Activated CD8-positive, alpha-beta T cell treated with anti-CD3 and anti-CD28 coated beads, Interleukin-2, amount 10 ng/mL, durations not matched to agents 7 days and 5 days (primary cell): Measurements from ENCODE around the gene DNAH17. TPM values are rescaled to one million over a fixed set of nuclear protein-coding genes. Genes with fewer than 3 reads are reported as not detected.

ENCODE experiments used
- ATAC-seq: fragments of 150-1000 bp; cut with Tn5 transposase; one replicate; pipeline ENCODE4 v1.10.0; 2021; ENCODE audit warnings: moderate library complexity
- CTCF ChIA-PET: fragments of 350-600 bp; sonication (Branson Sonifier 250); formaldehyde crosslinking; loops from one replicate; lab custom pipeline; 2021; ENCODE audit warnings: antibody characterized with exemption; lab: Charles Lee
- POLR2A ChIA-PET: fragments of 350-600 bp; sonication (Branson Sonifier 250); formaldehyde crosslinking; loops from one replicate; lab custom pipeline; 2021; ENCODE audit warnings: antibody characterized with exemption; lab: Charles Lee
- DNase-seq: peaks from one replicate; pipeline ENCODE4 v3.0.0-alpha.2; 2020
- H3K27ac Mint-ChIP-seq: one replicate; pipeline ENCODE4 v1.8.0; 2021; ENCODE audit warnings: mild to moderate bottlenecking, mixed read lengths
- H3K27me3 Mint-ChIP-seq: one replicate; pipeline ENCODE4 v1.8.0; 2021; ENCODE audit warnings: low read depth, mixed read lengths
- H3K36me3 Mint-ChIP-seq: one replicate; pipeline ENCODE4 v1.8.0; 2021; ENCODE audit warnings: low read depth, mixed read lengths
- H3K4me1 Mint-ChIP-seq: one replicate; pipeline ENCODE4 v1.8.0; 2021; ENCODE audit warnings: low read depth, mixed read lengths
- H3K4me3 Mint-ChIP-seq: one replicate; pipeline ENCODE4 v1.8.0; 2021; ENCODE audit warnings: mild to moderate bottlenecking, mixed read lengths
- H3K9me3 Mint-ChIP-seq: one replicate; pipeline ENCODE4 v1.8.0; 2022; ENCODE audit warnings: mixed read lengths; ENCODE audit not compliant: insufficient read depth
- total RNA-seq, 2 experiments: library from RNA; stranded (reverse); gene quantifications; one replicate each; pipeline ENCODE4 v1.2.3, GENCODE V29; 2021

DNAH17 gene
- total RNA-seq, 2 experiments from 2014 or later: 0.10 to 0.61 TPM

DNA sequence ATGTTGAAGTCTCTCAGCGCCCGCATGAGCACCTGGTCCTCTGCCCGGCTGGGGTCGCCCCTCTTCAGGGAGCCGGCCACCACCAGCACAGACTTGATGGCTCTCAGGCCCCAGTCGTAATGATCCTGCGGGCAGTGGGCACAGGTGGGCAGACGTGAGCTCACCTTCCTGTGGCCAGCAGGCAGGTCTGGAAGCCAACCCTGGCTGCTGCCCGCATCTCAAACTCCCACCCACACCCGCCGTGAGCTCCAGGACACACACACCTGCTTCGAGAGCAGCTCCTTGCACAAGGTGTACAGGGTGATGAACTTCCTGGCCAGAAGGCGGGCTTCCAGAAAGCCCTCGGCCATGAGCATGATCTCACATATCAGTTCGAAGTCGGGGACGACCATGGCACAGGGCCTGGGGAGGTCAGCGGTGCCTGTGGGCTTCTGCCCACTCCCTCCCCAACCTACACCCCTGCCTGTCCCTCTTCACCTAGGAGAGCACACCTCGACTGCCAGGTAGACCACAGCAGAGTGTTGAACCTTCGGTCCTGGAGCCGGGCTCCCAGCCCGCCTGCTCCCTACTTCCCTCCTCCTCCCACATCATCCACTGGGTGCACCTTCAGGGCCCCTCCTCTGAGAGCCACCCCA is 82.4 kb downstream of the DNAH17 start:
- CTCF ChIA-PET: no interaction called here
- no peaks in the 10 kb centered on the region for H3K9me3 Mint-ChIP-seq
- no peak overlapping the region for H3K4me3 Mint-ChIP-seq
- no peaks in the 10 kb centered on the region for H3K27me3 Mint-ChIP-seq
- DNase-seq (no peak), ATAC-seq (no peak)
- no peaks in the 10 kb centered on the region for H3K36me3 Mint-ChIP-seq
- H3K27ac Mint-ChIP-seq: no peak overlapping the region
- POLR2A ChIA-PET: no interaction called here
- H3K4me1 Mint-ChIP-seq: no peaks in the 10 kb centered on the region

- Mint-ChIP-seq H3K9me3 (no peaks in the 10 kb centered on the region), H3K4me3 (no peak overlapping the region), H3K36me3 (no peaks in the 10 kb centered on the region), H3K27ac (no peak overlapping the region), H3K27me3 (no peaks in the 10 kb centered on the region), H3K4me1 (no peaks in the 10 kb centered on the region)
- DNase-seq (no peak), ATAC-seq (no peak)
- ChIA-PET POLR2A (no interaction called here), CTCF (no interaction called here)
These were observed 83.1 kb downstream of the DNAH17 start for GRCh38 chr17:78493853-78494695.

GRCh38 chr17:78493450-78493849 is 83.7 kb downstream of the DNAH17 start:
- ATAC-seq (no peak), DNase-seq (no peak)
- Mint-ChIP-seq H3K4me1 (no peaks in the 10 kb centered on the region), H3K27ac (no peak overlapping the region), H3K36me3 (no peaks in the 10 kb centered on the region), H3K27me3 (no peaks in the 10 kb centered on the region), H3K9me3 (no peaks in the 10 kb centered on the region), H3K4me3 (no peak overlapping the region)
- POLR2A ChIA-PET: no interaction called here
- CTCF ChIA-PET: no interaction called here

DNA sequence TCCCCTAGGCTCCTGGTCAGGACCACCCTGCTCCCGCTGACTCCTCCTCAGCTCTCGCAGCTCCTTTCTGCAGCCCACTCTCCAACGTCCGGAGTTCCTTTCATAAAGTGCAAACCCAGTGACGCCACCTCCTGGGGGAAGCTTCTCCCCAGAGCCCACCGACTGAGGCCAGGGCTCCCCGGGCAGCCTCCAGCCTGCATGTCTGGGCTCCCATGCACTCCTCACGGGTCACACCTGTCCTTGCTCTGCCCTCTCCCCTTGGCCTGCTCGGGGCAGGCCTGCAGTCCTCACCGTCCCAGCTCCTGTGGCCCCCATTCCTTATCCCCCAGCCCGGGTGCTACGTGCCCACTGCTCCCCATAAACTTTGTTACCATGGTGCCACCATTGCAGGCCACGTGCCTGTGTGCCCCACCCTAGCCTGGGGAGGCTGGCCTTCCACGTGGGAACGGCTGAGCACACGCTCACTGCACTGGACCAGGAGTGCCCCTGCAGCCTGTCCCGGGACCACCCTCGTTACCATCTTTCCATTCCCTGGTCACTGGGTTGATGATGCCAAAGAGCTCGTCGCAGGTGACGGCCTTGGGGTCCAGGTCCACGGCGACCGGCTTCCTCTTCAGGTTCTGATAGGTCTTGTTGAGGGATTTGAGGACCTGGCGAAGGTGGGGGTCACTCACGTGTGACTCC is 84.9 kb downstream of the DNAH17 start:
- no peaks in the 10 kb centered on the region for H3K4me1 Mint-ChIP-seq
- H3K36me3 Mint-ChIP-seq: no peaks in the 10 kb centered on the region
- POLR2A ChIA-PET: no interaction called here
- H3K27me3 Mint-ChIP-seq: no peaks in the 10 kb centered on the region
- H3K9me3 Mint-ChIP-seq: no peaks in the 10 kb centered on the region
- ATAC-seq (no peak), DNase-seq (no peak)
- no peak overlapping the region for H3K4me3 Mint-ChIP-seq
- CTCF ChIA-PET: no interaction called here
- no peak overlapping the region for H3K27ac Mint-ChIP-seq

- DNase-seq (no peak), ATAC-seq (no peak)
- Mint-ChIP-seq H3K4me1 (no peaks in the 10 kb centered on the region), H3K36me3 (no peaks in the 10 kb centered on the region), H3K9me3 (no peaks in the 10 kb centered on the region), H3K27me3 (no peaks in the 10 kb centered on the region), H3K4me3 (no peak overlapping the region), H3K27ac (no peak overlapping the region)
- ChIA-PET POLR2A (no interaction called here), CTCF (no interaction called here)
These were observed 85.7 kb downstream of the DNAH17 start for GRCh38 chr17:78491236-78492115.

- no peak overlapping the region for H3K4me3 Mint-ChIP-seq
- POLR2A ChIA-PET: no interaction called here
- no peaks in the 10 kb centered on the region for H3K9me3 Mint-ChIP-seq
- no peaks in the 10 kb centered on the region for H3K27me3 Mint-ChIP-seq
- CTCF ChIA-PET: no interaction called here
- ATAC-seq (no peak), DNase-seq (no peak)
- no peak overlapping the region for H3K27ac Mint-ChIP-seq
- H3K4me1 Mint-ChIP-seq: no peaks in the 10 kb centered on the region
- no peaks in the 10 kb centered on the region for H3K36me3 Mint-ChIP-seq
These were observed 86.5 kb downstream of the DNAH17 start for GRCh38 chr17:78490673-78491072.

DNA sequence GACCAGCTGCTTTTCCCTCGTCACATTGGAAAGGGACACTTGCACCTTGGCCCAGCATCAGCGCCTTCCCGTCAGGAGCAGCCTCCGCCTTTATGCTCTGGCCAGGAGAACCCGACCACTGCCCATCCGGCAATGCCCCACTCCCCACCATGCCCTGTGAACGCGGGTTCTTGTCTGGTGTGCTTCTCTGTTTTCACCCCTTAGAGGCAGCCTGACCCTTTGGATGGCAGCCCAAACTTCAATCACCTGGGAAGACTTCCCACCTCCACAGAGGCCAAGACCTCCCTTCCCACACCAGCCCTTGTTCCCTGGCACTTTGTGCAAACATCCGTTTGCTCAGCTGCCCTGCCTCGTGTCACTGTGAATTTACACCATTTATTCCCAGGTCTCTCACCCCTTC is 87.0 kb downstream of the DNAH17 start:
- no peaks in the 10 kb centered on the region for H3K9me3 Mint-ChIP-seq
- H3K4me1 Mint-ChIP-seq: peaks cover 2% of the 10 kb centered on the region
- DNase-seq (no peak), ATAC-seq (no peak)
- H3K4me3 Mint-ChIP-seq: no peak overlapping the region
- no peak overlapping the region for H3K27ac Mint-ChIP-seq
- ChIA-PET POLR2A (interaction anchor here (0.6 kb wide), 1 partner anchor 170 kb away, joined by 3 read pairs; no protein-coding TSS in a partner anchor), CTCF (no interaction called here)
- no peaks in the 10 kb centered on the region for H3K27me3 Mint-ChIP-seq
- no peaks in the 10 kb centered on the region for H3K36me3 Mint-ChIP-seq

DNA sequence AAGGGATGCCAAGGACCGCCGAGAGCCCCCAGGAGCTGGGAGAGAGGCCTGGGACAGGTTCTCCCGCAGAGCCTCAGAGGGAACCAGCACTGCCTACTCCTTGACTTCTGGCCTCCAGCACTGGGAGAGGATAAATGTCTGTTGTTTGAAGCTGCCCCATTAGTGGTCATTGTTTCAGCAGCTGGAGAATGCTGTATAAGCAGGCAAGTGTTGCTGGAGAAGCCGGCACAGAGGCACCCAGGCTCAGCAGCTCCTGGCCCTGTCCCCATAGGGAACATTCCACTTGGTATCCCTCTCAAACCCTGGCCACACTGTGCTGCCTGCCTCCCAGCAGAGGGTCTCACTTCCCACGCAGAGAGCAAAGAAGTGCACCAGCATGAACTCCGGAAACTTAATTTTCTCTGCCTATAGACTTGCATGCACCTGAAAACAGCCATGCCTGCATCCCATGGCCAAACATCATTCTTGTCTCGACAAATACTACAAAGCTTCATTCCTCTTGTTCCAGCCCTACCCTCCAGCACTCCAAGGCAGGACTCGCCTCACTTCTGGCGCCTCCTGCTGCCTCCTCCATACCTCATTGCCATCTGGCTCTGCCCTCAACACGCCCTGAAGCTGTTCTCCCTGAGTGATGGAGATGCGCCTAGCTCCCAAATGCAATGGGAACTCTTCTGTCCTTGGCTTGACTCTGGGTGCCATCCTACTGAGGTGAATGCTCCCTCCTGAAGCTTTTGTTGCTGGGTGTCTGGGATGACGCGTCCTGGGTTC is 88.1 kb downstream of the DNAH17 start:
- ATAC-seq: no peak
- Mint-ChIP-seq H3K36me3 (no peaks in the 10 kb centered on the region), H3K4me1 (peaks cover 10% of the 10 kb centered on the region), H3K27ac (no peak overlapping the region), H3K9me3 (no peaks in the 10 kb centered on the region), H3K4me3 (no peak overlapping the region), H3K27me3 (peaks cover 2% of the 10 kb centered on the region)
- CTCF ChIA-PET: interaction anchor here (0.6 kb wide), 1 partner anchor 218 kb away, joined by 3 read pairs; no protein-coding TSS in a partner anchor
- DNase-seq: no peak
- POLR2A ChIA-PET: no interaction called here

- Mint-ChIP-seq H3K4me1 (peaks cover 10% of the 10 kb centered on the region), H3K4me3 (no peak overlapping the region), H3K27me3 (peaks cover 2% of the 10 kb centered on the region), H3K9me3 (no peaks in the 10 kb centered on the region), H3K36me3 (no peaks in the 10 kb centered on the region), H3K27ac (no peak overlapping the region)
- ATAC-seq: no peak
- POLR2A ChIA-PET: no interaction called here
- CTCF ChIA-PET: interaction anchor here (0.6 kb wide), 1 partner anchor 219 kb away, joined by 3 read pairs; no protein-coding TSS in a partner anchor
- no peak for DNase-seq
These were observed 89.0 kb downstream of the DNAH17 start for GRCh38 chr17:78488156-78488555.

DNA sequence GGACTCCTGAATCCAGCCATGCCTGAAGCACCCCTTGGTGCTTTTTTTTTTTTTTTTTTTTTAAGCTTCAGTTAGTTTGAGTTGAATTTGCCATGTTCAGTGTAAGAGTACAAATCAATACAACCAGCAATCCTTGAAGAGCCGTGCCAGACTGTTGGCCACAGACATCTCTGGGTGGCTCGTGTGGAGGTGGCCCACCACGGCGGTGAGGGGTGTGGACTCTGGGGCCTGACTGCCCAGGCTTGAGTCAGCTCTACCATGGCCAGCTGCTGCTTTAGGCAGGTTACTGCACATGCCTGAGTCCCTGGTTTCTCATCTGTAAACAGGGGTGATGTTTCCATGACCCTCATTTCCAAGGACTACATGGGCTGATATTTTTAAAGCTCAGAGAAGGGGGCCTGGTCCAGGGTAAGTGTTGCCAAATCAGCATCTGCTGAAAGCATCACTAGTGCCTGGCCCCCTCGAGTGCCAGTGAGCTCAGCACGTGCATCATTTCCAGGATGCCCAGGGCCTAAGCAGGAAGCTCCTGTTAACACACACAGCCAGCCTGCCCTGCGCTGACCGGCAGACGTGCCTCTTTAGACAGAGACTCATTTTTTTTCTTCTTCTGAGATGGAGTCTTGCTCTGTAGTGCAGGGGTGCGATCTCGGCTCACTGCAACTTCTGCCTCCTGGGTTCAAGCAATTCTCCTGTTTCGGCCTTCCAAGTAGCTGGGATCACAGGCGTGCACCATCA is 90.1 kb downstream of the DNAH17 start:
- ATAC-seq: no peak
- DNase-seq: no peak
- Mint-ChIP-seq H3K4me1 (peaks cover 10% of the 10 kb centered on the region), H3K27me3 (peaks cover 10% of the 10 kb centered on the region), H3K9me3 (no peaks in the 10 kb centered on the region), H3K36me3 (no peaks in the 10 kb centered on the region), H3K4me3 (no peak overlapping the region), H3K27ac (no peak overlapping the region)
- ChIA-PET POLR2A (no interaction called here), CTCF (interaction anchor here (1.8 kb wide), 1 partner anchor 10 kb away, joined by 7 read pairs; no protein-coding TSS in a partner anchor)
